Measurements from ENCODE around the gene PPM1E.

DNA sequence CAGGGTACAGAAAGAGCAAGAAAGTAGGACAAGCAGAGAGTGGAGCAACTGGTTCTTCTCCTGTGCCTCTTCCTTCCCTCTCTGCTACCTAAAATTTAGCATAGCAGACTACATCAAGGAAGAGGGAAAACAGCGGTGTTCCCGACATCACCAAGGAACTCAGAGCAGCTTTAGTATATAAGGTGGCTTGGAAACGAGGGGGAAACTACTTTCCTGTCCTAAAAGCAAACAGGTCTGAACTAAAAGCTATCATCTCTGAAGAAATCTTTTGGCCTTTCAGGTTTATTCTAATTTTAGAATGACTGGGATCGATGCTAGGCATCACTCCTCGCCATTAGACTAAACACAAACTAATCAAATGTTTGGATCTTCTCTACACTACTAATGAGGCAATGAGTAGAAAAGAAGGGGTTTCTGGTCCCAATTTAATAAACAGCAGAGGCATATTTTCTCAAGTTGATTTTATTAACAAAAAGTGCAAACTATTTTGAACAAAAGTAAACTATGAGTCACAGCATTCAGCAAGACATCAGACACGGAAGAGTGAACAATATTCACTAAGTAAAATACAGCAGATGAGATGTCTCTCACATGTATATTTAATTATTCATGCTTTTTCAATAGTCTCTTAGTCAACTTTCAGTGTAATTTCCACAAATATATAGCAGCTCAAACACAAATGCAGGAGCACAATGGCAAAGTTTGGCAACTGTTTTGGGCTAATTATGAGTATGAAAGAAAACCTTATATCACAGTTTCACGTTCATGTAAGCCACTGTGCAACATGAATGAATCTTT is 242.3 kb downstream of the PPM1E start:
- TF ChIP-seq, protein P1, sequence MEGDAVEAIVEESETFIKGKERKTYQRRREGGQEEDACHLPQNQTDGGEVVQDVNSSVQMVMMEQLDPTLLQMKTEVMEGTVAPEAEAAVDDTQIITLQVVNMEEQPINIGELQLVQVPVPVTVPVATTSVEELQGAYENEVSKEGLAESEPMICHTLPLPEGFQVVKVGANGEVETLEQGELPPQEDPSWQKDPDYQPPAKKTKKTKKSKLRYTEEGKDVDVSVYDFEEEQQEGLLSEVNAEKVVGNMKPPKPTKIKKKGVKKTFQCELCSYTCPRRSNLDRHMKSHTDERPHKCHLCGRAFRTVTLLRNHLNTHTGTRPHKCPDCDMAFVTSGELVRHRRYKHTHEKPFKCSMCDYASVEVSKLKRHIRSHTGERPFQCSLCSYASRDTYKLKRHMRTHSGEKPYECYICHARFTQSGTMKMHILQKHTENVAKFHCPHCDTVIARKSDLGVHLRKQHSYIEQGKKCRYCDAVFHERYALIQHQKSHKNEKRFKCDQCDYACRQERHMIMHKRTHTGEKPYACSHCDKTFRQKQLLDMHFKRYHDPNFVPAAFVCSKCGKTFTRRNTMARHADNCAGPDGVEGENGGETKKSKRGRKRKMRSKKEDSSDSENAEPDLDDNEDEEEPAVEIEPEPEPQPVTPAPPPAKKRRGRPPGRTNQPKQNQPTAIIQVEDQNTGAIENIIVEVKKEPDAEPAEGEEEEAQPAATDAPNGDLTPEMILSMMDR (IDR thresholded peaks at IDR 0.05; ENCODE audit: low read depth, low read length) = no peak
- TF ChIP-seq EZH2phosphoT487 (IDR thresholded peaks at IDR 0.05; ENCODE audit: low read depth) = no peak

Data from OCI-LY3 (cell line).